Lower leg skin (tissue), 3 donors: ENCODE measurements around the gene PRKCZ.

Experiments
- POLR2A ChIP-seq, 2 donors: fragments of 450-650 bp; IDR thresholded peaks; one replicate each; pipeline ENCODE4 v1.6.1; 2016 to 2017; ENCODE audit warnings: antibody characterized with exemption in 2 of 2, mild to moderate bottlenecking in 1 of 2, moderate library complexity in 1 of 2
- TF ChIP-seq, protein P1 (sequence below), 3 donors: fragments of 450-650 bp; IDR thresholded peaks; one replicate each; pipeline ENCODE4 v1.5.1; 2016; ENCODE audit warnings: antibody characterized with exemption in 3 of 3, mild to moderate bottlenecking in 3 of 3, moderate library complexity in 2 of 3

DNA sequence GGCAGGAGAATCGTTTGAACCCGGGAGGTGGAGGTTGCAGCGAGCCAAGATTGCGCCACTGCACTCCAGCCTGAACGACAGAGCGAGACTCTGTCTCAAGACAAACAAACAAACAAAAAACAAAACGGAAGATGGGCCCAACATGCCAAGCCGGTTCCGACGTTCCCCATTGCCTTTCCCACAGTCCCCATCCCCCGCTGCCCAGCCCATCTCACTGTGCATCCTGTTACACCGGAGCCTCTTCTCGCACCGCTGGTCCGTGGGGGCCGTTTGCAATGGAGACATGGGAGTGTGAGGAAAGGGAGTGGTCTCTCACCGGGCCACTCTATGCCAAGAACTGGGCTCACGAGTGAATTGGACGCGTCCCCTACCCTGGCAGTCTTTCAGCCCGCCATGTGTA, 45.4 kb upstream of the PRKCZ start:
- TF ChIP-seq, protein P1, sequence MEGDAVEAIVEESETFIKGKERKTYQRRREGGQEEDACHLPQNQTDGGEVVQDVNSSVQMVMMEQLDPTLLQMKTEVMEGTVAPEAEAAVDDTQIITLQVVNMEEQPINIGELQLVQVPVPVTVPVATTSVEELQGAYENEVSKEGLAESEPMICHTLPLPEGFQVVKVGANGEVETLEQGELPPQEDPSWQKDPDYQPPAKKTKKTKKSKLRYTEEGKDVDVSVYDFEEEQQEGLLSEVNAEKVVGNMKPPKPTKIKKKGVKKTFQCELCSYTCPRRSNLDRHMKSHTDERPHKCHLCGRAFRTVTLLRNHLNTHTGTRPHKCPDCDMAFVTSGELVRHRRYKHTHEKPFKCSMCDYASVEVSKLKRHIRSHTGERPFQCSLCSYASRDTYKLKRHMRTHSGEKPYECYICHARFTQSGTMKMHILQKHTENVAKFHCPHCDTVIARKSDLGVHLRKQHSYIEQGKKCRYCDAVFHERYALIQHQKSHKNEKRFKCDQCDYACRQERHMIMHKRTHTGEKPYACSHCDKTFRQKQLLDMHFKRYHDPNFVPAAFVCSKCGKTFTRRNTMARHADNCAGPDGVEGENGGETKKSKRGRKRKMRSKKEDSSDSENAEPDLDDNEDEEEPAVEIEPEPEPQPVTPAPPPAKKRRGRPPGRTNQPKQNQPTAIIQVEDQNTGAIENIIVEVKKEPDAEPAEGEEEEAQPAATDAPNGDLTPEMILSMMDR (IDR thresholded peaks at IDR 0.05), result no peak
- TF ChIP-seq POLR2A (IDR thresholded peaks at IDR 0.05), result no peak
